Fibroblast of skin of right biceps (primary cell): ENCODE results near the gene FRY.
A peak's percentile ranks its signal among the peaks of the same experiment; 100 is the strongest.

Source experiments
- DNase-seq: peaks from one replicate; pipeline ENCODE4 v3.0.0-alpha.2; 2013

FRY gene

DNA sequence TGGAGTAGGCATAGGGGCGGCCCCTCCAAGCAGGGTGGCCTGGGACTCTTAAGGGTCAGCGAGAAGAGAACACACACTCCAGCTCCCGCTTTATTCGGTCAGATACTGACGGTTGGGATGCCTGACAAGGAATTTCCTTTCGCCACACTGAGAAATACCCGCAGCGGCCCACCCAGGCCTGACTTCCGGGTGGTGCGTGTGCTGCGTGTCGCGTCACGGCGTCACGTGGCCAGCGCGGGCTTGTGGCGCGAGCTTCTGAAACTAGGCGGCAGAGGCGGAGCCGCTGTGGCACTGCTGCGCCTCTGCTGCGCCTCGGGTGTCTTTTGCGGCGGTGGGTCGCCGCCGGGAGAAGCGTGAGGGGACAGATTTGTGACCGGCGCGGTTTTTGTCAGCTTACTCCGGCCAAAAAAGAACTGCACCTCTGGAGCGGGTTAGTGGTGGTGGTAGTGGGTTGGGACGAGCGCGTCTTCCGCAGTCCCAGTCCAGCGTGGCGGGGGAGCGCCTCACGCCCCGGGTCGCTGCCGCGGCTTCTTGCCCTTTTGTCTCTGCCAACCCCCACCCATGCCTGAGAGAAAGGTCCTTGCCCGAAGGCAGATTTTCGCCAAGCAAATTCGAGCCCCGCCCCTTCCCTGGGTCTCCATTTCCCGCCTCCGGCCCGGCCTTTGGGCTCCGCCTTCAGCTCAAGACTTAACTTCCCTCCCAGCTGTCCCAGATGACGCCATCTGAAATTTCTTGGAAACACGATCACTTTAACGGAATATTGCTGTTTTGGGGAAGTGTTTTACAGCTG lies 283.9 kb downstream of the FRY start, which contains the start of the genes BRCA2 and ZAR1L:
TSS of gene BRCA2 (plus strand) at position 271 of the 790 bp plus-strand sequence. CDS start 953 bp downstream, outside the sequence.
TSS of gene ZAR1L (minus strand) at position 126 of the 790 bp plus-strand sequence. CDS start 3,438 bp downstream, outside the sequence.
- peak; percentile 92 for DNase-seq

DNA sequence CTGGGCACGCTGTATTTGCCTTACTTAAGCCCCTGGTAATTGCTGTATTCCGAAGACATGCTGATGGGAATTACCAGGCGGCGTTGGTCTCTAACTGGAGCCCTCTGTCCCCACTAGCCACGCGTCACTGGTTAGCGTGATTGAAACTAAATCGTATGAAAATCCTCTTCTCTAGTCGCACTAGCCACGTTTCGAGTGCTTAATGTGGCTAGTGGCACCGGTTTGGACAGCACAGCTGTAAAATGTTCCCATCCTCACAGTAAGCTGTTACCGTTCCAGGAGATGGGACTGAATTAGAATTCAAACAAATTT lies 284.4 kb downstream of the FRY start:
- no peak for DNase-seq

DNA sequence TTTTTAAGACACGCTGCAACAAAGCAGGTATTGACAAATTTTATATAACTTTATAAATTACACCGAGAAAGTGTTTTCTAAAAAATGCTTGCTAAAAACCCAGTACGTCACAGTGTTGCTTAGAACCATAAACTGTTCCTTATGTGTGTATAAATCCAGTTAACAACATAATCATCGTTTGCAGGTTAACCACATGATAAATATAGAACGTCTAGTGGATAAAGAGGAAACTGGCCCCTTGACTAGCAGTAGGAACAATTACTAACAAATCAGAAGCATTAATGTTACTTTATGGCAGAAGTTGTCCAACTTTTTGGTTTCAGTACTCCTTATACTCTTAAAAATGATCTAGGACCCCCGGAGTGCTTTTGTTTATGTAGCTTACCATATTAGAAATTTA lies 284.9 kb downstream of the FRY start:
- DNase-seq = no peak

DNA sequence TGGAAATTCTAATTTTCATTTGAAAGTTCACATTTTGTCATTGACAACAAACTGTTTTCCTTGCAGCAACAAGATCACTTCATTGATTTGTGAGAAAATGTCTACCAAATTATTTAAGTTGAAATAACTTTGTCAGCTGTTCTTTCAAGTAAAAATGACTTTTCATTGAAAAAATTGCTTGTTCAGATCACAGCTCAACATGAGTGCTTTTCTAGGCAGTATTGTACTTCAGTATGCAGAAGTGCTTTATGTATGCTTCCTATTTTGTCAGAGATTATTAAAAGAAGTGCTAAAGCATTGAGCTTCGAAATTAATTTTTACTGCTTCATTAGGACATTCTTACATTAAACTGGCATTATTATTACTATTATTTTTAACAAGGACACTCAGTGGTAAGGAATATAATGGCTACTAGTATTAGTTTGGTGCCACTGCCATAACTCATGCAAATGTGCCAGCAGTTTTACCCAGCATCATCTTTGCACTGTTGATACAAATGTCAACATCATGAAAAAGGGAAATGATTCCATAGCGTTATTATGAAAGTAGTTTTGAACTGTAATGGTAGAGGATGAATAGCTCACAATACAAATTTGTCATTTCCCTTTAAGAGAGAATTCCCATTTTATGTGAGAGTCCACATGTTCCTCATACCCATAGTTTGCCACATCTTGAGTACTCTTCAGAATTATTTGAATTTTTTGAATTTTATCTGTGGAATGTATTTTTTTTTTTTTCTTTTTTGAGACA lies 286.3 kb downstream of the FRY start:
- DNase-seq = no peak

DNA sequence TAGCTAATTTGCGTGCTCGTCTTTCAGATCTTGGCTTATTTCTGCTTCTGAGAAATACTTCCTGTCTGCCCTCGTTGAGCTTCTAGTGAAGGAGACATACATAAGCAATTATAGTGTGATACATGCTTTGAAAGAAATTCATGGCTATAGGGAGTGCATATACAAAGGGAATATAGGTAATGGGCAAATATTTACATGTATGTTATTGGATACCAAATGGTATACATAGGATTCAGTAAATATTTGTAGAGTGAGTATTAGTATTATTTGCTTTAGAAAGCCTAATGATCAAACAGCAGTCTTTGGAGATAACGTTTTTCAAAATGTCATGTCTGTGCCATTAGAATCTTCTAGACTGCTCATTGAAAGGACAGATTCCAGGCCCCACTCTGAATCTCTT lies 289.0 kb downstream of the FRY start:
- DNase-seq = no peak

DNA sequence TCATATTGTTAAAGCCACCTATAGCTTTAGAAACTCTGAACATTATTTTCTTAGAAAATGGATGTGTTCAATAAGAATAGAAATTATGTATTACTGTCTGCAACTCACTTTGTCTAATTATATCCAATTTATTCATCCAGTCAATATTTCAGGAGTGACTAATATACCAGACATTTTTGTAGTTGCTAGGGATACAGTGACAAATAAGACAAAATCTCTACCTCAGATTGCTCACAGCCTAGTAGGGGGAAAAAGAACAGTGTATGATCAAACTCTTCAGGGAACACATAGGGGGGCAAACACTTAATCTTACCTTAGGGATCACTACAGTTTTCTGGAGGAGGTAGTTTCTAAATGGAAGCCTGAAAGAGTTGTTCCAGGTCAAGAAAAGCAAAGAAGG lies 292.3 kb downstream of the FRY start:
- peak; percentile 80 for DNase-seq

DNA sequence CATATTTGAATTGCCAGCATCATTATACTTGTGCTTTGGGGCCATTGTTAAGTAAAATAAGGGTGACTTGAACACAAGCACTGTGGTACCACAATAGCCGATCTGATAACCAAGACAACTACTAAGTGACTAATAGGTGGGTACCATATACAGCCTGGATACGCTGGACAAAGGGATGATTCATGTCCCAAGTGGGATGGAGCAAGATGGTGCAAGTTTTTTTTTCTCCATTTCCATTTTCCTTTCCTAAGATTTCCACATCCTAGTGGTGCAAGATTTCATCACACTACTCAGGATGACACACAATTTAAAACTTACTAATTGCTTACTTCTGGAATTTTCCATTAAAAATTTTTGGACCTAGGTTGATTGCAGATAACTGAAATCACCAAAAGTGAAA lies 298.9 kb downstream of the FRY start:
- DNase-seq = peak; percentile 79

DNA sequence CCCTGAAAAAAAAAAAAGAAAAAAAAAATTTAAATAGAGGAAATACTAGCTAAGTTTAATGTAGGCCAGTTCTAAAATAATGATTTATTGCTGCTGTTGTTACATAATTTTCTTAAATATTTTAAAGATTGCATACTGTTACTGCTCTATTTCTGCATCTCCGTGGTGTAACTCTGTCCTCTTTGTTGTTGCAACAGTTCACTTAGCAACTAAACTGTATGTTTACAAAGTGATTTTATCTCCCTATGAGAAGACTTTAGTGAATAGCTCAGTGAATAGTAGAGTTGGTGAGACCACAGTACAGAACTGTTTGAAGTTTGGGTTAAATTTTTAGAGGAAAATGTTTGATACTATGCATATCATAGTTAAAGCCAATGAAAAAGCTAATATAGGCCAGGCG lies 303.1 kb downstream of the FRY start:
- DNase-seq = peak; percentile 15

DNA sequence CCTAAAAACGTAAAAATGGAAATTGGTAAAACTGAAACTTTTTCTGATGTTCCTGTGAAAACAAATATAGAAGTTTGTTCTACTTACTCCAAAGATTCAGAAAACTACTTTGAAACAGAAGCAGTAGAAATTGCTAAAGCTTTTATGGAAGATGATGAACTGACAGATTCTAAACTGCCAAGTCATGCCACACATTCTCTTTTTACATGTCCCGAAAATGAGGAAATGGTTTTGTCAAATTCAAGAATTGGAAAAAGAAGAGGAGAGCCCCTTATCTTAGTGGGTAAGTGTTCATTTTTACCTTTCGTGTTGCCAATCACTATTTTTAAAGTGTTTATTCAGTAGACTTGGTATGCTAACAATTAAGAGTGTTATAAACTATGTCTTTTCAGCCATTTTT lies 309.3 kb downstream of the FRY start:
- DNase-seq = no peak

DNA sequence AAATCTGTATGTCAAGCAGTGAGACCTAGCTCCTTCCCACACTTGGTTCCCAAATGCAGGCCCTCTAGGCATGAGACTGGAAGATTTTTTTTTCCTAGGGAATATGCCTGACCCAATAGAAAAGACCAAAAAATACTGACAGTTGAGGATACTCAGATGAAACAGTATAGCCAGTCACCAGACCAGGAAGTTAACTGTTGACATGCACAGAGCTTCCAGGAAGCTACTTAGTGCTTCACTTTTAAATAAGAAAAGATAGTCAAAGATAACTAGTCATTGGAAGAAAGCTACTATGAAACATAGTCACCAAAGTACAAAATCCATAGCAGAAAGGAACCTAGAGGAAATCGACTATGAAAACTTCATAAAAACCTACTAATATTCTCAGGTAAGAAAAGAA lies 316.1 kb downstream of the FRY start:
- DNase-seq = no peak
